GM18867 (cell line): ENCODE measurements around the gene PRR14L.
"Not testable (repeated sequence)": the region's sequence is repeated elsewhere in the genome, so short reads cannot be mapped to it uniquely, and the experiment has no call there.

Experiments
- ATAC-seq: cut with Tn5 transposase; IDR thresholded peaks from one replicate; pipeline ENCODE4 v1.9.1; 2021; ENCODE audit warnings: mild to moderate bottlenecking, moderate library complexity; ENCODE audit not compliant: unreplicated experiment

Gene PRR14L

DNA sequence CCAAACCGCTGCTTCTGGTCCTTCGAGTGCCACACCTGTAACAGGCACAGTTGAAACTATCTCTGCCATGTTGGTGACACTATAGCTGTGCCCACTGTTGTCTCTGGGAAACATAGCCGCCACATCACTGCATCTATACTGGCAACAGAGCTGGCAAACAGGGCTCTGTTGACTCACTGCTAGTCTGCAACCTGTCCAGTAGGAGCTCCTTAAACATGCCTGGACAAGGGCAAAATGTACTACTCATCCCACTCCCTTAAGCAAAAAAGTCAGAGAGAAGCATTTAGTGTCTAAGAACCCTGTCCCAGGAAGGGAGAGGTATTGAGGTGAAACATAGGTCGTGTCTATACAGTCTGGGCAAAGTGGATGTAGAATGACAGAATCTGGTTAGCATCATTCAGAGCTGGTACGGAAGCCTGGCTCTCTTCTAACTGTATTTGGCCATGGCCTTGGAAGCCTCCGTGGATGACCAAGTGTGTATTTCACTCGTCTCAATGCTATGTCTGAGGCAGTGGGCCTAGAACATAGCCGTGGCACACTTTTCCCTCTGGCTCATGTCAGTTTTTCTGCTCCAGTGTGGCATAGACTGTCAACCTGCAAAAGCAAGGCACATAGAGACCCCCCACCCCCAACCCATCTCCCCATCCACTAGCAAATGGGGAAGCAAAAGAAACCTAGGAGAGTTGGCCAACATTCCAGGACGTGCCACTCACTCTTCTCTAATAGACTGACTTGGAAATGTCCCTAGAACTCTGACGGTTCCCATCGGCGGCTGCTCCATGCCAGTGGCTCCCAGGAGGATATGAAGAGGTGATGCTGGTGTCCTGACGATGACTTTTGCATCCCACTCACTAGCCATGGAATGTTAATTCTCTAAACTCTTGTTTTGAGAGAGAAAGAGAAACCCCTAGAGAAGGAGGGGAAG, 66.5 kb downstream of the PRR14L start:
- ATAC-seq = no peak

DNA sequence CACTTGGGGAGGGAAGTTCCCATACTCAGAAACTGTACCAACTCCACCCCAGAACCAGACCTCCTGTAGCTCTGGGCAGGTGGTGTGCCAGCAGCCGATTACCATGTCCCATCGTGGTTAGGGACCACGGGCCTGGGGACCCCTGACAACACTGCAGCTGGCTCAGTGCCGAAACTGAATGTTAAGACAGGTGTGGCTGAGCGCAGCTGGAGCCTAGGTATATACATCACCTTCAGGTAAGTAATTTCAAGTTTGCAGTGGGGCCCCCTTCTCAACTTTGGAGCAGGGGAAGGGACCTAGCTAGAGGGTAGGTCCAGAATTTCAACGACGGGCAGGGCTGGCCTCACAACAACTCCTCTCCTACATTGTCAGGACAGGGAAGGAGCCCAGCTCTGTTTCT, 67.2 kb downstream of the PRR14L start:
- no peak for ATAC-seq

DNA sequence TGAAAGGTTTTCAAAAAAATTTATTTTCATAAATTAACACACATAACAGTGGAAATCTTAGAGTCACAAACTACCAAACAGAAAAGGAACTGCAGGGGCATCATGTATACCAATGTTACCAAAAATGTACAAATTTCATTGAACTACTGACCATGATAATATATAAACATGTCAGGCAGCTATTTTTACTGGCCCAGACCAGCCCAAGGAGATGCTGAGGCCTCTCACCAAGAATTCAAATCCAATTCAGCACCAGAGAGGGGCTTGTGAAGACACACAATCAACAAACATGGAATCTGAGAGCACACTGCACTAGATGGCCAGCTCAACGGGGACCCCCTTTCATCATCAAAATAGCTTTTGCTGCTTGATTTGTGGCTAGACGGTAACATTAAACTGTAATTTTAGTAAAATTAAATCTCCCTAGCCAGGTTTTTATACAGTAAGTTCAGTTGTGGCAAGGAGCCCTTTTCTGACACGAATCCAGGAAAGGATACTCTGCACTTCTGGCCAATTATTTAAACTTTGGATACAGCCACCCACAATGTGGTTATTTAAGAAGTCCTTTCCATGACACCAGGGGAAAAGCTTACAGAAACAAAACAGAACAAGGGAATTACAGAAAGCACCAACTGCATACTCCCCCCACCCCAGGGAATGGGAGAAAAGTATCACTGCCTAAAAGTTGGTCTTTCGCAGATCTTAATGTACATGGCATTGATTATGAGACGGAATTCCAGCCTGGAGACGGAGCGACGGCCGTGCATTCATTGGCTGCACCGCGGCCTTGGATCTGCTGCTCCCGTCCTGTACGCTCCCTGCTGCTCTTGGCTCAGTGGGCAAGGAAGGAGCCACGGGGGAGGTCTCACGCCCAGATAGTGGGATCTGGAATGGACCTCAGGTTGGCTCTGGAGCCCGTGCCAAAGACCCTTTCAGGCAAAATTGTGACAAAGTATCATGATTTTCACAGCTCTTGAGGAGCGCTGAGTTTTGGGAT, 68.3 kb downstream of the PRR14L start:
- no peak for ATAC-seq

DNA sequence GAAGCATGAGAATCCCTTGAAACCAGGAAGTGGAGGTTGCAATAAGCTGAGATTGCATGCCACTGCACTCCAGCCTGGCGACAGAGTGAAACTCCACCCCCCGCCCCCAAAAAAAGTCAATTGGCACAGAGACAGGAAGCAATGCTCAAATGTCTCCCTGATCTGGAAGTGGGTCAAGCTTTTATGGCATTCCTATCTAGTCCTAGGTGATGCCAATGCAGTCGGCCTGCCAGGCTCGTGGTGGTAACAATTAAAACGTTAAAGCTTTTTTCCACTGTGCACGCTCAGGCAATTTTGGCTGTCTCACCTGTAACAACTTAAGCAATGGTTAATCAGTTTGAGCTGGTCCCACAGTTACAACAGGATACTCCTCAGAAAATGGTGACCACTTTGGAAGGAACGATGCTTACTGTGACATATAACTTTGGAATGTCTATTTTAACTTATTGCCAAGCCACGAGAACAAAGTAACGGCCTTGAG, 69.0 kb downstream of the PRR14L start:
- no peak for ATAC-seq

DNA sequence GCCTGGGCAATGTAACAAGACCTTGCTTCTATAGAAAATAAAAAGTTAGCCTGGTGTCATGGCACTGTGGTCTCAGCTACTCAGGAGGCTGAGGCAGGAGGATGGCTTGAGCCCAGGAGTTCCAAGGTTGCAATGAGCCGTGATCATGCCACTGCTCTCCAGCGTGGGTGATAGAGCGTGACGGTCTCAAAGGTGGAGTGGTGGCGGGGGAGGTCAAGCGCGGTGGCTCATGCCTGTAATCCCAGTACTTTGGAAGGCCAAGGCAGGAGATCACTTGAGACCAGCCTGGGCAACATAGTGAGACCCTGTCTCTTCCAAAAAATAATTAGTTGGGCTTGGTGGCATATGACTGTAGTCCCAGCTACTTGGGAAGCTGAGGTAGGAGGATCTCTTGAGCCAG, 71.2 kb downstream of the PRR14L start:
- ATAC-seq = no peak

DNA sequence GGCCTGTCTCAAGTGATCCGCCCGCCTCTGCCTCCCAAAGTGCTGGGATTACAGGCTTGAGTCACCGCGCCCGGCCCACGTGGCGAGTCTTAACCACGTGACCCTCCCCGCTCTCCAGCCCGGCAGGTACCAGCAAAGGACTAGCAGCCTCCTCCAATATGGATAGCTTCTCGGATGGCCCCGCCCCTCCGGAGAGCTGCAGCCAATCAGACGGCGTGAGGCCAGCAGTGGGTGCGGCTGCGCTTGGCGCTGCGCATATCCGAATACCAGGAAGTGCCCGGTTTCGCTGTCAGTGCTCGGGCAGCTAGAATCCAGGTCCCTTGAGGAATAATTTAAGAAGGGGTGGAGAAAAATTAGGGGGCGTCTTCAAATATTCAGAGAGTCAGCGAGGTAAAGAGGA, 73.2 kb downstream of the PRR14L start:
- peak; percentile 81 for ATAC-seq

DNA sequence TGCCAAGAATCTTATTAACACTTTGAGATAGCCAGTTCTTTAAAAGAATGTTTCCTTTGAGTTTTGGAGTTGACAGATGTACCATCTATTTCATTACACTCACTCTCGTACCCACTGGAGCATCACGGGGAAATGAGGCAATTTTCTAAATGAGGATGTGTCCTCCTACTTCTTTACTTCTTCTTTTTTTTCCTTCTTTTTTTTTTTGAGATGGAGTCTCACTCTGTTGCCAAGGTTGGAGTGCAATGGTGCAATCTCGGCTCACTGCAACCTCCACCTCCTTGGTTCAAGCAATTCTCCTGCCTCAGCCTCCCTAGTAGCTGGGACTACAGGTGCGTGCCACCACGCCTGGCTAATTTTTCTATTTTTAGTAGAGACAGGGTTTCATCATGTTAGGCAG, 75.7 kb downstream of the PRR14L start:
- not testable (repeated sequence) for ATAC-seq

DNA sequence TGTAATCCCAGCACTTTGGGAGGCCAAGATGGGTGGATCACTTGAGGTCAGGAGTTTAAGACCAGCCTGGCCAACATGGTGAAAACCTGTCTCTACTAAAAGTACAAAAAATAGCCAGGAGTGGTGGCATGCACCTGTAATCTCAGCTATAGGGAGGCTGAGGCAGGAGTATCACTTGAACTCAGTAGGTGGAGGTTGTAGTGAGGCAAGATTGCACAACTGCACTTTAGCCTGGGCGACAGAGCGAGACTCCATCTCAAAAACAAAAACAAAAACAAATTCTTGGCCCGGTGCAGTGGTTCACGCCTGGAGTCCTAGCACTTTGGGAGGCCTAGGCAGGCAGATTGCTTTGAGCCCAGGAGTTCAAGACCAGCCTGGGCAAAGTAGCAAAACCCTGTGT, 81.1 kb downstream of the PRR14L start:
- ATAC-seq = not testable (repeated sequence)

DNA sequence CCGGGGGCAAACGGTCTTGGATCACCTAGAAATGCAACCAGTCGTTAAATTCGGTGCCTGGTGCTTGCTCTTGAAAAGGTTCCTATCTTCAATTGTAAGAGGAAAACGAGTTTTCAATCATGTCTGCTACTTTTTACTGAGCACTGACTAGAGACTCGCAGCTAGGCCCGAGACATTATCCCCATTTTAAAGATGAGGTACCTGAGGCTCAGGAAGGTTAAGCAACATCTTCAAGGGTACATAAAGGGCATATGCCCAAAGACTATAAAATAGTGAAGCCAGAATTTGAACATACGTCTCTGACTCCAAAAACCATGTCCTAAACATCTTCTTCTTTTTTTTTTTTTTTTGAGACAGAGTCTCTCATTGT, 87.3 kb downstream of the PRR14L start:
- ATAC-seq = no peak

DNA sequence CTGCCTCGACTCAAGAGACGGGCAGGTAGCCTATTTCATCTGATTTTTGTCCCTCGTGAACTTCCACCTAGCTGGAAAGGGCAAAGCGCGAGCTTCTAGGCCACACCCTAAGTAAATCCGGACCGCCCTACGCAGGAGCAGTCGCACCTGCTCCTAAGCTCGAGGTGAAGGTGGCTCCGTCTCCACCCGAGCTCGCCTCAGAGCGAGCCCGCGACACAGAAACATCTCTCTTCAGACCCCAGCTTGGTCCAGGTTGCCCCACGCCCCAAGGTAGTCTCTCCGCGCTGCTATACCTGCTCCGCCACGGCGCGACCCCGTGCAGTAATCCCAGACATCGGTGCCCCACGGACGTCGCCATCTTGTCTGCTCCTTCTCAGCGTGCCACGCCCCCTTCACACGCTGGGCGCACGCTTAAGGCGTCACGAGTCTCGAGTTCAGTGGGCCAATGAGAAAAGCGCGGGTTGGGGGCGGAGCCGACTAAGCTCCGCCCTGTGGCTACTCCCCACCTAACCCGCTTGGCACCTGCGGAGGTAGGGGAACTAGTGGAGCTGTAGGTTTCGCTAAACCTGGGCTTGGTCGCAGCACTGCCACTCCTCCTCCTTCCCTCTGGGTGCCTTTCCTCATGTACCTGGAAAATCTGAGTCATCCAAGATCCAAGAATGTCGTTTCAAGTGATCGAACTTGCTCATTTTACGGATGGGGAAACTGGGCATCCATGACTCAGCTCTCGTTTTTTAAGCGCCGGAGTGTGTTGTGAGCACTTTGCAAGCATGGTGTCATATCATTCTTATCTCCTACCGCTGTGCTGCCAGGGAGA, 87.9 kb downstream of the PRR14L start, which contains the start of gene PISD:
Gene PISD (minus strand): TSS at position 365 of the 817 bp plus-strand sequence. CDS start 7 bp downstream, at position 358.
- ATAC-seq = peak; percentile 82

DNA sequence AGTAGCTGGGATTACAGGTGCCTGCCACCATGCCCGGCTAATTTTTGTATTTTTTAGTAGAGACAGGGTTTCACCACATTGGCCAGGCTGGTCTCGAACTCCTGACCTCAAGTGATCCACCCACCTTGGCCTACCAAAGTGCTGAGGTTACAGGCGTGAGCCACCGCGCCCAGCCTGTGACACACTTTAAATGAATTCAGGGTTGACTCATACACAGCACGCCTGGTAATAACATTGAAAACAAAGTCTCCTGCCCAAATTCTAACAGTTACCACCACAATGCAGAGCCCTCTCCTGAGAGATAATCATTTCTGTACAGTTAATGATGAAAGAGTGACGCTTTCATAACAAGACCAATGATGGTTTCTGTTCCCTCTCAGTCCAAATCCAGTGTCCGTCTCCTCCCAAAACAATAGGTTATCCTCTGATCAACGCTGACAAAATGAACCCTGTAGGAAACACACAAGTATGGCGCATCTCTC, 89.0 kb downstream of the PRR14L start:
- peak; percentile 20 for ATAC-seq

DNA sequence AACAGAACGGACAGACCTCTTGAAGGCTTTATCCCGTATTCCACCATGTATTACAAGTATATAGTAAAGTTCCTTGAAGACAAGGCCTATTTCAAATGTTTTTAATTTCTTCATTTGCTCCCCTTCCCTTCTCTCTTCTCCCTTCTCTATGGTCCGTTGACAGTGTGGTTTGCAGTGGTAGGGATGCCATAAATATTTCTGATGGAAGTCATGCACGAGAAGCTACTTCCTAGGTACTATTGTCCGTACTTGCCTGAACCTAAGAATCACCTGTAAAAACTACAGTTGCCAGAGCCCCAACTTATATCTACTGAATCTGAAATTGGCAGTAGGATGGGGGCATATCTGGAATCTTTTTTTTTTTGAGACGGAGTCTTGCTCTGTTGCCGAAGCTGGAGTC, 90.7 kb downstream of the PRR14L start:
- ATAC-seq = no peak

DNA sequence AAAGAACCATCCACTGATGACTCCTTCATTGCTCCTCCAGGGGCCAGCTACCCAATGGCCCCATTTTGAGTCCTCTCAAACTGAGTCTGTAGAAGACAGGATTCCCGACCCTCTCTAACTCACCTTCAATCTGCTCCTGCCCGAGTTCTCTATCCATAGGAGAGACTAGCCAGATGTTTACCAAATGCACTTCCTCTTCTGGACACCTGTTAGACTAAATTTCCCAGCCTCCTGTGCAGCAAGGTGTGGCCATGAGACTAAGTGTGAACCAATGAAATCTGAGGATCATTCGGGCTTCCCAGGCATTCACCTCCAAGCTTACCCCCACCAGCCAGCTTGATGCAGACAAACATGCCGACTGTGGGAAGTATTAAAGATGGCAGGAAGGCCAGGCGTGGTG, 95.5 kb downstream of the PRR14L start:
- no peak for ATAC-seq

DNA sequence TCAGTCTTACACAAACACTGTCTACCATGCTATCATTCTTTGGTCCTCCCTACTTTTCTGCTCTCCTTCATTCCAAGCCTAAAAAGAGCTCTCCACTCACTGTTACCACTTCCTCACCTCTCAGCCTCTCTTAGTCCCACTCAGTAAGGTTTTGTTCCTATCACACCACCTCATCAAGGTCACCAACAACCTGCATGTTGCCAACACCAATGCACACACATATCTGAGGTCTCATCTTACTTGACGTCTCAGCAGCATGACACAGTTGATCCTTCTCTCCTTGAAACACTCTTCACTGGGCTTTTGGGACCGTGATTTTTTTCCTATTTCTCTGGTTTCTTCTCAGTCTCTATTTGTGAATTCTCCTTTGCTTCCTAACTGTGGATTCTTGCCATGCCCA, 96.0 kb downstream of the PRR14L start:
- no peak for ATAC-seq

DNA sequence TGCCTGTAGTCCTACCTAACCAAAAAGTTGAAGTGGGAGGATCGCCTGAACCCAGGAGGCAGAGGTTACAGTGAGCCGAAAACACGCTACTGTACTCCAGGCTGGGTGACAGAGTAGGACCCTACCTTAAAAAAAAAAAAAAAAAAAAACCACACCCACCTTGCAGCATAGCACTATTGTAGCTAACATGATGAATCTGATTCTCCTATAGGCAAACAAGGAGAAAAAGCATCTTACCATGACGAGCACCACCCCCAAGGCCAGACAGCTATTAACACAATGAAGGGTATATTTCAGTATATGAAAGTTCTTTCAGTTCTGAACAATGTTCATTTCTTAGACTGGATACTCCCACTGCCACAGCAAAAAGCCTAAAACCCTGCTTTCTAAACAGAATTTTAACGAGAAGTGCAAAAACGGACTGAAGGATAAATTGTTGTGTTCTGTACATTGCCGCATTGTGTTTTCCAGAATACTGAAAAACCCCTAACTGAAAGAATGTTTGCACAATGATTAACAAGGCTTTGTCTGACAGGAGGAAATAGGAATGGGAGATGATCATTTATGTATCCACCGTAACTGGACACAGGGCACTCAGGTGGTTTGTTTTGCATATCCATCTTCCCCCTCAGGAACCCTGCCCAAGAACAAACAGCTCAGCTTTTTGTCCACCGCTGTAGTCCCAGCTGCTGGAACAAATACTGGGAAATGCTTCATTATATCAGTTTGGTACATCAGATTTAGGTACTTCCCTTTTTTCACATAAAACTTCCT, 96.8 kb downstream of the PRR14L start:
- ATAC-seq = no peak

DNA sequence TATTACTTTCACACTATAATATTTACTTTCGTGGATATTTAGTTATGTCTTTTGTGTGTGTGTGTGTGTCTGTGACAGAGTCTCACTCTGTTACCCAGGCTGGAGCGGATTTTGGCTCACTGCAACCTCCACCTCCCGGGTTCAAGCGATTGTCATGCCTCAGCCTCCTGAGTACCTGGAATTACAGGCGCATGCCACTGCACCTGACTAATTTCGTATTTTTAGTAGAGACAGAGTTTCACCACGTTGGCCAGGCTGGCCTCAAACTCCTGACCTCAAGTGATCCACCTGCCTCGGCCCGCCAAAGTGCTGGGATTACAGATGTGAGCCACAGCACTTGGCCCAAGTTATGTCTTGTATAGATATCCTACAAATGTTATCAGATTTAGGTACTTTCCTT, 97.8 kb downstream of the PRR14L start:
- no peak for ATAC-seq

DNA sequence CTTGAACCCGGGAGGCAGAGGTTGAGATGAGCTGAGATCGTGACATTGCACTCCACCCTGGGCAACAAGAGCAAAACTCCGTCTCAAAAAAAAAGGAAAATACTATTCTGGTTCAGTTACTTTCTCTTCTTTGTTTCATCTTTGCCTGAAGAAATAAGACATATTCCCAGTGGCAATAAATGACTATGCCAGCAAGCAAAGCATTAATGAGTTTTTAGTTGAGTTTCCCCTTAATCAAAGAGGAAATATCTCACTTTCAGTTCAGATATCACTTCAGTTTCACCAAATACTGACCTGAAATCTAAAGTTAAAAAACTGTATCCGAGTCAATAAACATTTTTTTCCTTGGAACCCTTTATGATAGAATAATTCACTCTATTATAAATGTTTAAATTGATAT, 98.3 kb downstream of the PRR14L start:
- ATAC-seq = no peak

DNA sequence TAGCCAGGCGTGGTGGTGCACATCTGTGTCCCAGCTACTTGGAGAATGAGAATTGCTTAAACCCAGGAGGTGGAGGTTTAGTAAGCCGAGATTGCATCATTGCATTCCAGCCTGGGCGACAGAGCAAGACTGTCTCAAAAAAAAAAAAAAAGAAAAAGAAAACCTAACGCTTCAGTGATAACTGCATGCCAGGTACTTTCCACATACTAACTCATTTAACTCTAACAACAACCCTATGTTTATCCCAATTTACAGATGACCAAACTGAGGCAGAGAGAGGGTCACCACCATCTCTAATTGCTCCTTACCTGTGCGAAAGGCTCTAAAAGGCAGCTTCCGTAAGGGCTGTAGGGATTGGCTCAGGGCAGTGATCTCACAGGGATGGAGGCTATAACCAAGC, 99.5 kb downstream of the PRR14L start:
- ATAC-seq = no peak

DNA sequence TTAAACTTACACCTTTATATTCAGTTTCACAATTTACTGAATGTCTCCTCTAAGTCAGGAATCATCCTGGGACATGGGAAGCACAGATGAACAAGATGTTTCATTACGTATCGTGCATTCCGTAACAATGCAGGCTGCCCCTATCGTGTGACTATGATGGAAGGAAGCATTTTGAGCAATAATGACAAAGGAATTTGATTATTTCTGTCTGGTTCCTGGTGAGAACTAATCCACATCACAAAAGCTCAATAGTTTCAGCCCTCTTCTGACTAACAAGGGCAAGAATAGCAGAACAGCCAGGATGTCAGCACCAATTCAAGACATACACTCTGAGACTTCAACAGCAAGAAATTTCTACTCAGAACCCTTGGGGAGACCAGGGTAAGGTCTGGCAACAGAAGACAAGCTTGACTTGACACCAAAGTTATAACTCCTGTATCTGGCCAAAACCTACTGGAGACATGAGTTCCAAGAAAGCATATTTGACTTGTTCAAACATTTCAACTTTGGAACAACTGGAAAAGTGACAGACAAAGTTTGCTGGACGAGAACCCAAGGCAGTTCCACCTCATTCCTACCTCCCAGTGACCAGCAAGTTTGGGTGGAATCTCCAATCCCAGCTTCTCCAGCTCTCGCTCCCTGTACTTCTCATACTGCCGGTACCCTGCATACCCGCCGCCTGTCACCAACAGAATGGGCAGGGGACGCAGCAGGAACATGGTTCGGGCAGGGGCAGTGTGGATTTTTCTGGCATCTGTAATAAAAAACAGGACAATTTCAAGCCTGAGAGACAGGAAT, 102.2 kb downstream of the PRR14L start:
- ATAC-seq = no peak
